Fibroblast of mammary gland (primary cell): Measurements from ENCODE around the gene ABCA1.
"Not testable (repeated sequence)": the region's sequence is repeated elsewhere in the genome, so short reads cannot be mapped to it uniquely, and the experiment has no call there.

Experiments
- DNase-seq: peaks from one replicate; pipeline ENCODE4 v3.0.0-alpha.2; 2010; ENCODE audit warnings: low read depth
- H3K4me3 ChIP-seq: 2 replicates; pipeline ENCODE4 v1.5.1; 2011; ENCODE audit warnings: low read depth, mild to moderate bottlenecking, low read length, moderate library complexity; ENCODE audit not compliant: control insufficient read depth
- CTCF ChIP-seq: conservative IDR thresholded peaks from 2 replicates; pipeline ENCODE4 v1.5.1; 2011; ENCODE audit warnings: low read depth, low read length, inconsistent platforms; ENCODE audit not compliant: control insufficient read depth, insufficient read depth

Gene ABCA1

GRCh38 chr9:104775976-104776375 lies 152.0 kb downstream of the ABCA1 start:
- TF ChIP-seq CTCF, result no peak
- DNase-seq, result no peak
- H3K4me3 ChIP-seq, result no peak overlapping the region

- no peak for TF ChIP-seq CTCF
- no peak for DNase-seq
These were observed 152.4 kb downstream of the ABCA1 start for GRCh38 chr9:104775574-104775936.

GRCh38 chr9:104774831-104775573 lies 153.0 kb downstream of the ABCA1 start:
- DNase-seq, result no peak
- no peak overlapping the region for H3K4me3 ChIP-seq
- TF ChIP-seq CTCF, result no peak

More at GRCh38 chr9:104775574-104775936, 152.4 kb downstream of the ABCA1 start:
- no peak overlapping the region for H3K4me3 ChIP-seq

GRCh38 chr9:104774132-104774531 lies 153.8 kb downstream of the ABCA1 start:
- DNase-seq, result no peak
- H3K4me3 ChIP-seq, result no peak overlapping the region
- no peak for TF ChIP-seq CTCF

GRCh38 chr9:104772714-104773510 lies 155.0 kb downstream of the ABCA1 start:
- no peak overlapping the region for H3K4me3 ChIP-seq
- TF ChIP-seq CTCF, result no peak
- DNase-seq, result peak; percentile 17

- no peak for TF ChIP-seq CTCF
- no peak overlapping the region for H3K4me3 ChIP-seq
These were observed 158.3 kb downstream of the ABCA1 start for GRCh38 chr9:104769655-104770054.

GRCh38 chr9:104769029-104769428 lies 158.9 kb downstream of the ABCA1 start:
- H3K4me3 ChIP-seq, DNase-seq: not testable (repeated sequence)

More at GRCh38 chr9:104769655-104770054, 158.3 kb downstream of the ABCA1 start:
- no peak for DNase-seq
